ENCODE measurements around the gene MDH1B.
"Not testable (repeated sequence)": the region's sequence is repeated elsewhere in the genome, so short reads cannot be mapped to it uniquely, and the experiment has no call there.

Gene MDH1B

DNA sequence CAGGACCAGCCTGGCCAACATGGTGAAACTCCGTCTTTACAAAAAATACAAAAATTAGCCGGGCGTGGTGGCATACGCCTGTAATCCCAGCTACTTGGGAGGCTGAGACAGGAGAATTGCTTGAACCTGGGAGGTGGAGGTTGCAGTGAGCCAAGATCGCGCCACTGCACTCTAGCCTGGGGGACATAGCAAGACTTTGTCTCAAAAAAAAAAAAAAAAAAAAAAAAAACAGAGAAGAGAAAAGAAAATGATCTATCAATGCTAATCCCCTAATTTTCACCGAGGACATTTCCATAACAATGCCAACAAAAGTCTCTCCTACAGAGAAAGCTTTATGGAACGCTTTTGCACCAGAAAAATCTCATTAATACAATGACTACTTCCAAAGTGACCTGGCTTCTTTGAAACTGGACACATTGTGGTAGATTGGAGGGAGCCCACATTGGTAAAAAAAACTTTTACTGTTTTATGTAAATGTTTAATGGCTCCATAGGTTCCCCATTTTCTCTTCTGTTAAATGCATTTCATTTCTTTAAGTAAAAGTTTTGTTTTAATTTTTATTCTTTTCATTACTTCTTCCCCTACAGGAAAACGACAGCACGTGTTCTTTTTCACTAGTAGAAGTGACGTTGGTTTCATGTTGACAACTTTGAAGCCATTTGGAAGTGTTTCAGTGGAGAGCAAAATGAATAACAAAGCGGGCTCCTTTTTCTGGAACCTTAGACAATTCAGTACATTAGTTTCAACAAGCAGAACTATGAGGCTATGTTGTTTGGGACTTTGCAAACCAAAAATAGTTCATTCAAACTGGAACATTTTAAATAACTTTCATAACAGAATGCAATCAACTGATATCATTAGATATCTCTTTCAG is 1.2 kb upstream of the MDH1B start:
- no peak for DNase-seq (ENCODE audit: low read depth in 2 of 2)

DNA sequence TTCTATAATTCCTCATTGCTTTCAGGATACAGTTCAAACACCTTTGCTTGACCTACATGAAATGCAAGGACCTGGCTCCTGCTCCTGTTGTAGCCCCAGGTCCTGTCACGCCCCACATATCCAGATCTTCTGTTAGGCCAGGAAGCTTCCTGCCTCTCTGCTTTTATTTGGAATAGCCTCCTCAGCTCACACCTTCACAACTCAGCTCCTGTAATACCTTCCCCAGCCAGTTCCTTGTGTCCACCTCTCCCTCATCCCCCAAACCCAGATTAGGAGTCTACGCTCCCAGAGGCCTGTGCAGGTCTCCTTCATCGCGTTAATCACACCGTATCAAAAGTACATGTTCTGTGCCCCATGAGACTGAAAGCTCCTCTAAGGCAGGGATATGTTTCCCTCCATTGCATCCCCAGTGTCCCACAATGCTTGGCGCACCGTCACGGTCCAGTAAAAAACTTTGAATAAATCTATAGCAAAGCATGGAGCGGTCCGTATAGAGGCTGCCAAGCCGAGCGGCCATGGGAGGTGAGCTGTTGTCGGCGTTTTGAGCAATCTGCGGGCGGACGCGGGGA is 371 bp downstream of the MDH1B start:
- no peak for DNase-seq (ENCODE audit: low read depth in 2 of 2)

DNA sequence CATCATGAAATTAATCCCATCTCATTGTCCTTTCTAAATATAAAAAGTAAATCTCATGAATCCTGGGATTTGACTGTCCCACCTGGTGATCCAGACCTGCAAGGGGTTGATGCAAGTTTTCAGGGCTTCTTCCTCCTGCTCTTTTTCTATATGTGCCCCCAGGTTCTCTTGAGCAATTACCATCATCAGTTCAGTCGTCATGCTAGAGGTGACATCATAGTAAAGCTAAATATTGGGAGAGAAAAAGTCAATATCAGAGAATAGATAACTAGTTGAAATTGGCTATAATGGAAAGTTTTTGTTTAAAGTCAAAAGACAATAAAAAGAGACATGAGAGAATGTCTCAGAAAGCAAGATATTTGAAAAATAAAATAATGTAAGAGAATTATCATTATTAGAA is 8.3 kb downstream of the MDH1B start:
- DNase-seq (ENCODE audit: low read depth in 2 of 2) = no peak

DNA sequence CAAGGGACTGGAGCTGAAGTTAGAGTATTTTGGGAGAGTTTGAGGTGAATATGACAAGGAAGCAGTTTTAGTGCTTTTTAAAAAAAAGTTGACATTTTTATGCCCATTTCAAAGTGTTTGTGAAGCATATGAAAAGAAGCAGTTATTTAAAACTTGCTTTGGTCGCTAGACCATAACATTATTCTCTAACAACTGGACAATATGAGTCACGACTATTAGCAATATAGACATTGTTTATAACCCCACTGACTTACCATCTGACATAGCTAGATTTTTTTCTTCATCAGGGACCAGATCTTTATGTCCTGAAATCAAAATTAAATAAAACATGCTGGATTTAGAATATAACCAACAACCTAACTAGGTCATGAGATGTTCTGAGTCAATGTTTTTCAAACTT is 24.3 kb downstream of the MDH1B start:
- no peak for DNase-seq (ENCODE audit: low read depth in 2 of 2)

DNA sequence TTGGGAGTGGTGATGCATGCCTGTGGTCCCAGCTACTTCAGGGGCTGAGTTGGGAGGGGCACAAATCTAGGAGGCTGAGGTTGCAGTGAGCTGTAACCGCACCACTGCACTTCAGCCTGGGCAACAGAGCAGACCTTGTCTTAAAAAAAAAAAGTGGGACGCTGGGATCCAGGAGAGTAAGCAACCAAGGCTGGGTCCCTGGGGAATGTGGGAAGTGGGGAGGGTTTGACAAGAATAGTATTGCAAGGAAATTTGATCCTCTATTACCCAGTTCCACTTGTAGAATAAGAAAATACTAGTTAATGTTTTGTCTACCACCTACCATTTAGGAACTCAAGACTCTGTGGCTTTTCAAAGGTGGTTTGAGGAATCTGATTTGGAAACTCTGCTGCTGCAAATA is 25.9 kb downstream of the MDH1B start:
- DNase-seq (ENCODE audit: low read depth in 2 of 2) = no peak

DNA sequence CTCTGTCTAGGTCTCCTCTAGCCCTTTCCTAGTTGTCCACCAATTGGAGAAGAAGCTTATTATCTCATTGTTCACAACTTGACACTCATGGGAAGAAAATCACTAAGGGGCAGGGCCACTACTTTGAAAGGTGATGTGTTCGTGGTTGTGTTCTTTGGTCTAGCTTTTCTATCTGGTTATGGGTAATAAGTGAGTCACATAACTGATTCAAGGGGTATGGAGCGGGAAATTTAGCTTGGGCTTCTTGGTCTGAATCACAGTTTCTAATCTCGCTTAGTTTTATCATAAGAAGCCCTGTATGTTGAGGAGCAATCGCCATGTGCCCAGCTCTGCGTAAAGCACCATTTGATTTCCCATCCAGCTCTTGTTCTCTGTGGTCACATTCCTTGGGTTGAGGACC is 28.2 kb downstream of the MDH1B start:
- DNase-seq (ENCODE audit: low read depth in 2 of 2) = no peak

DNA sequence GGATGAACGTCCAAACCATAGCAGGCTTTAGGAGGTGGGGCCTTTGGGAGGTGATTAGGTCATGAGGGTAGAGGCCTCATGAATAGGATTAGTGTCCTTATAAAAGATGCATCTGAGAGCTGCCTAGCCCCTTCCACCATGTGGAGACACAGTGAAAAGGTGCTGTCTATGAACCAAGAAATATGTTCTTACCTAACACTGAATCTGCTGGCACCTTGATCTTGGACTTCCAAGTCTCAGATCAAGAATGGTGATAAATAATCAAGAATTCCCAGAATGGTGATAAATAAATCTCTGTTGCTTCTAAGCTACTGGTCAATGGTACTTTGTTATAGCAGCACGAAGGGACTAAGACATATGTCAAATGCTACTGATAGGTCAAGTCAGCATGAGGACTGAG is 31.8 kb downstream of the MDH1B start:
- no peak for DNase-seq (ENCODE audit: low read depth in 2 of 2)

DNA sequence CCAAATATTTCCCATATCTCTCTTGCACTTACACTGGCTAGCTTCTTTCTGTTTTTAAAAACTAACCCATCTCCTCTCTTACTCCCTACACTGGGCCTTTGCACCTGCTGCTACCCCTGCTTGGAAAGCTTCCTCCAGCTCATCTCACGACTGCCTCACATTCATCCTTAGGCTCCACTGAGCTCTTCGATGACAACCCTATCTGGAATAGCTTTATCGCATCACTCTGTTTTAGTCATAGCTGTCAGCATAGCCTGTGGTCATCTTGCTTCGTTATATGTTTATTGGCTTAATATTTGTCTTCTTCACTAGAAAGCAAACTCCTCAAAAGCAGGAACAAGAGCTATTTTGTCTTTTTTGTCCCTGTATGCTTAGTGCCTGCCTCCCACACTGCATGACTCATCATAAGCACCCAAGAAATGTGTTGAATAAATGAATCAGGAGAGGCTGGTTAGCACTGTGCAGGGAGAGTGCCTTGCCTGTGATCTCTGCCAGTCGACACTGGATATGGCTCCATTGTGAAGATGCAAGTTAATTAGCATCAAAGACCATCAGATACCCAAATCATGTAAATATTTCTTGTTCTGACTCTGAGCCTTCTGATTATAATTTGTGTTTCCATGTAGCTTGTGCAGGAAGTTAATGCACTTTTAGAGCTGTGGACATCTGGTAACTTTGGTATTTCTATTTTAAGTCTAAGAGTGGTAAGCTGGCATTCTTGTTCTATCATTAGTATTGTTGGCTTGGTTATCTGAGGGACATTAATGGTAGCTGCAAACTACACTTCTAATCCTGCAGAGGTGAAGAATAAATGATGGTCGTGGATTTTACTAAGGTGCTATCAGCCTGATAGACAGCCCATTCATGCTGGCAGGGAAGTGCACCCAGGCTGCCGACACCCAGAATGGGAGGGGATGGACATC is 36.6 kb downstream of the MDH1B start:
- DNase-seq (ENCODE audit: low read depth in 2 of 2) = no peak

DNA sequence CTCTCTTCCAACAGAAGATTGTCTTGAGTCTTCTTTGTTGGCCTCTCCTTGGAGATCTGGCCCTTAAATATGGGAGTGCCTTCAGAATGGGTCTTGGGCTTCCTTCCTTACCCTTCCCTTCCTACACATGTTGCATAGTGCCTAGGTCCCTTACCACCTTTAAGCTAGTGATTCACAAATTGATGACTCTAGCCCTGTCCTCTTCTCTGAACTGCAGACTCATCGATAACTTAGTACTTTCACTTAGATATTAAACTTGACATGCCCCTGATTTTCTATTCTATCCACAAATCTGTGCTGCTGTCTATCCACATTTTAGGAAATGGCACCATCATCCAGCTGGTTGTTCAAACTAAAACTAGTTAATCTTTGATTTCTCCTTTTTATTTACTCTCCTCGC is 37.8 kb downstream of the MDH1B start:
- DNase-seq (ENCODE audit: low read depth in 2 of 2) = no peak

DNA sequence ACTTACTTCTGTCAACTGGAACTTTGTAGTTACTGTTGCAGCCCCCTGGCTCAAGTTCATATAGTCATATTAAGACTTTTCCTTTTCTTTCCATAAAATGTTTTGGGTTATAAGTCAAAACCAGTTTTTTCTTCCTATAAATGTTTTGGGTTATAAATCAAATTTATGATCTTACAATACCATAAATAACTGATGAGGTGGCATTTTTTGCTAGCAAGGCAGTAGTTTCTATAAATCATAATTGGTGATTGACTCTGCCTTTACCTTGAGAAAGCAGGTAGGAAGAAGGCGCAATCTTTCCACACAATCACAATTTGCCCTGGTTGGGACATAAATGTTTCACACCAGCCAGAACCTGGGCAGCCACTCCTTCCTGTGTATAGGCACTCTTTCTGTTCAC is 41.8 kb downstream of the MDH1B start:
- DNase-seq (ENCODE audit: low read depth in 2 of 2) = no peak

DNA sequence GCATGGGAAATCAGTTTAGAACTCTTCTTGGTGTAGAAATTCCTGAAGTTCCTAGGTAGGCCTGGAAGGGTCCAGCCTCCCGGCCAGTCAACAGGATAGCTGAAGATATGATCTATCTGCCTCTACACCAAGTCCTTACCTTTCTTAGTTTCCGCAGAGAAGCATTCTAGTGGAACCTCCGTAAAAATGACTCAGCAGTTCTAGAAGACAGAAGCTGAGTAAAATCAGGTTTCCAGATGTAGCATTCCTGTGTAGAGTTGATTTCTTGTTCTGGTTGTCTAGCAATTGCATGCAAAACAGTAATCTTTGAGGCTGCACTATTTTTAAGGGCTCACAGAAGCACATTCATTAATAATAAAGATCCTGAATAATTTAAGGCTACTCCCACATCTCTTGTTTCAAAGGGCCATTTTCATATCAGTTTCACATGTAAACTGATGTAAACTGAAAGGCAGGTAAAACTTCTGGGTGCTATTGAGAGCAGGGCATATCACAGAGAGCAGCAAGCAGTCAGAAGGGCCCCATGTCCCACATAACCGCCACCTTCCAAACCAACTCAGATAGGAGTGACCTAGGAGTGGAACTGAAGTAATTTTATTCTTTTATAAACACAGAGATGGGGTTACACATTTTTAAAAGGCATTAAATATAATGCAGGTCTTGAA is 43.7 kb downstream of the MDH1B start:
- no peak for DNase-seq (ENCODE audit: low read depth in 2 of 2)

DNA sequence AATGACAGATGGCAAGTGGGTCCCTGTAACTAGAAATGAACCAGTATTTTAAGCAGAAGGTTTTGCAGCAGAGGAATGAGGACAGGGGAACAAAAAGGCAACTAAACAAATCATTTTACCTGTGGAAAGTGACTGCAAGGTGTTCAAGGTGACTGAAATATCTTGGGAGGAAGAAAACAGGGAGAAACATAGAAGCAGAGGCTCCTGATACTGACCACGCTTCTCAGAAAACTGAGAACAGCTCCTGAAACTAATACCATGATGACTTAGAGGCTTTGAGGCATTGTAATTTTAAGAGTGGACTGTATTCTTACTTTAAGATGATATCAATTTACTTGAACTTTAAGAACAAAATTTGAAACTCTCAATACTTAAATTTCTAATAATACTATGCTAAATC is 46.8 kb downstream of the MDH1B start, which contains the start of gene DYTN:
TSS of gene DYTN (minus strand) at position 101 of the 400 bp plus-strand sequence. CDS start 117 bp downstream, outside the sequence.
- no peak for DNase-seq (ENCODE audit: low read depth in 2 of 2)

DNA sequence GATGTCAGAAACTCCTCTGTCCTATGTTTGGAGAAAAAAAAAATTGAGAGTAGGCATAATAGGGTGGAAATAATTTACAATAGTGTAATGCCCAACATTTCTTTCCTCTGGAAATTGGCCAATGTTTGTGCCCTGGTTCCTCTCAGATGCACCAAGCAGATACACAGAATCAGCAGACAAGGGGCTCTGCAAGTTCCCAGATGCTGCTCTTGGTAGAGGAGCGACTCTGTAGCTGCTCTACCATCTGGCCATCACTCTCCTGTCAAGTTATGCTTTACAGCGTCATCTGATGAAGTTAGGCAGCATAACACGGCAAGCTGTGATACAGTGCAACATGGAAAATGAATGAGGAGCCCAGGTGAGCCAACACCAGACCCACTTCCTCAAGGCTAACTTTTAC is 48.5 kb downstream of the MDH1B start:
- no peak for DNase-seq (ENCODE audit: low read depth in 2 of 2)

DNA sequence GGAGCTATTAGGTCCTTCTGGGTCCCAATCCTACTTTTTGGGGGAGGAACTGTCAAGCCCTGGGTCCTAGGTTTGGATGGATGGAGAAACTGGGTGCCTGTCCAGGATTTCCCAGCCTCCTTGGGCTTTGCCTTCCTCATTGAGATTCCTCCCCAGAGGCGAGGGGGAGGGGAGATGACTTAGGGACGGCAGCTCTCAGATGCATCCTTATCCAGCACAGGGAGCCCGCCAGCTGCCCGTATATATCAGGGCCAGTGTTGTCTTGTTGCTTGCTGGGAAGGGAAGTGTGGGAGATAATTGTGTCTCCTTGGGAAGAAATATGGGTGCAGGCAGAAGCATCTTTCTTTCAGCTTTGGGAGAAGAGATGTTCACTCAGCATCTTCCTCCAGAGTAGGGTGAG is 49.9 kb downstream of the MDH1B start:
- DNase-seq (ENCODE audit: low read depth in 2 of 2) = not testable (repeated sequence)

DNA sequence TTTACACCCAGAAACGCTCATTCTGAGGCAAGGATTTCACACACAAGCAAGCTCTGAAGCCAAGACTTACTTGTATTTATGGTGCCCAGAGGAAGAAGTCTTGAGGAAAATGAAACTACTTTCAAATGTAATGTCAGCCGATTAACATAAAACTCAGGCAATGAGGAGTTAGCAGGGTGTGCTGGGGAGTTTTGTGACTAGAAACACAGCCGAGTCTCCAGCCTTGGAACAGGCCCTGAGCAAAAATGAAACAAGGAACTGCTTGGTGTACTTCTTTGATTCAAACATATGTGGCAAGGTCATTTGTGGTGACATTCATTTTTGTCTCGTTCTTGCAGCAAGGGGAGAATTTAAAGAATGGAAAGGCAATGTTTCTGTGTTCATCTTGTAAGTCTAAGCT is 51.4 kb downstream of the MDH1B start:
- DNase-seq (ENCODE audit: low read depth in 2 of 2) = no peak

DNA sequence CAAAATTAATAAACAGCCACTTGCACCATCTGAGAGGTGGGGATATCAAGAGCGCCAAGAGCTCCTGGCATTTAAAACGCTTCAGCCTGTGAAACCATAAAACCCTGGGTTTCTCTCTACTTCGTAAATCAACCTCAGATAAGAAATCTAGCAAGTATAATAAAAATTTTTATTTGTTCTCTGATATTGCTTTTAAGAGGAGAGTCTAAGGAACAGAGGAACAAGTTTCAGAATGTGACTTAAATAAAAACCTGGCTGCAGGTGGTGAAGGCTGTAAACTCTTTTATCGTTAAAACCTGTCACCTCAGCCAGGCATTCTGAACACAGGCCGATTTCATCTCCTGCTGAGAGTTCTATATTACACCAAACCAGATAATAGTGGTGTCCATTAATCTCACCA is 56.8 kb downstream of the MDH1B start:
- no peak for DNase-seq (ENCODE audit: low read depth in 2 of 2)

DNA sequence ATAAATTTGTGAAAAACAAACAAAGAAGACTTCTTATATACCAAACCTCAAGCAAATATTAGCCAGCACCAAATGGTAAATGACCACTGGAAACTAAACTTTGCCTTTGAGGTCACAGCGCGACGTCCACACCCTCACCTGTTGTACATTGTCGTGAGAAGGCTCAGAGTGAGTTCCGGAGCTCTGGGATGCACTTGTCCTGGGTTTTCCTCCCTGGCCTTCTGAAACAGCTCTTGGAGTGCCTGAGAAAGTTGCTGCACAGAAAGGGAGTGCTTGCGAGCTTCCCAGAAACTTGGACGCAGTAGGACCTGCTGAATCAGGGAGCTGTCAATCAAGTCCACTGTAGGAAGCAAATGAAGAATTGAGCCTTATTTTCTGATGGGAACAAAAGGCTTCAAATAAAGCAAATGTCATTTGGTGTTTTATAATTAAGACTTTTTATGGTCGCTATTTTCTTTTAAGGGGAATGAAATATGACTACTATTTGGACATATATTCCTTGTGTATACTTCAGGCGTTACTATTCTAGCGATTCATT is 57.9 kb downstream of the MDH1B start:
- no peak for DNase-seq (ENCODE audit: low read depth in 2 of 2)

DNA sequence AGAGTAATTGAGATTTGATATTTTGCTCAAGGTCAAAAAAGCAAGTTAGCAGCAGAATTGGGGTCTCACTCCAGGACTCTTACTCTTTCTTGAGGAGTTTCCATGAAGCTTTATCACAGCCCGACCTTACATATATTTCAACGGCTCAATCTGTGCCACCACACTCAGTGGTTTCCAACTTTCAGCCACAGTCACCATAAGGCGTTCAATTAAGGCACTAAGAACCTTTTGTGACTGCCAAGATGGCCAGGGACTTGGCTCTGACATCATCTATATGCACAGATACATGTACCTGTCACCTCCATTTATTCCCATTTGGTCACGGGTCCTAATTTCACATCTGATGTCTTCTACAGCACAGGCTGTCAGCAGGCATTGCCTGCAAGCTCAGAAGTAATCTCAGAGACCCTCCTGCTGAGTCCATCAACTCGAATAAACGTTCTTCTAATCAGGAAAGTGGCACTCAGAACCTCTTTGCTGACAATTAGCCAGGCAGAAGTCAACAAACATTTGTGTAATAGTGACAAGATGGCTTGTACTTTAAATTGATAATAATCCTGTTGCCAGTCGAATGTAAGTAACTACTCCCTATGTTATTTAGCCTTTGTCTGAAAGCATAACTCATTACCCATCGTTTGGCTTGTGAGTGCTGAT is 63.0 kb downstream of the MDH1B start:
- no peak for DNase-seq (ENCODE audit: low read depth in 2 of 2)

DNA sequence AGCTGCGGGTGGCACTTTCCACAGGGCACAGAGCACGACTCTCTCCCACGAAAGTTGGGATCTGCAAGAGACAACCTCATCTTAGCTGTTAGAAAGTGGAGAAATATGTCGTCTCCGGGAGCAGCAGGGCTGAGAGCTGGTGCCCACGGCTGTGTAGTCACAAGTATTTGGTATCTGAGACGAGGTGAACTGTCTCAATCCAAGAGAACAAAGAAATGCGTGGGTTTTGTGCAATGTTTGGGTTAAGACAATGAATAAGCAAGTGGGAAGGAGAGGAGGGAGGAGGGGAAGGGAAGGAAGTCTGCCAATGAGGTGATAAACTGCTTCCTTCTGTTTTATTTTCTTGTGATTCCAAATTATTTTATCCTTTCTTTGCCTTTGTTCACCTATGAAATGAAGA is 65.0 kb downstream of the MDH1B start:
- no peak for DNase-seq (ENCODE audit: low read depth in 2 of 2)

DNA sequence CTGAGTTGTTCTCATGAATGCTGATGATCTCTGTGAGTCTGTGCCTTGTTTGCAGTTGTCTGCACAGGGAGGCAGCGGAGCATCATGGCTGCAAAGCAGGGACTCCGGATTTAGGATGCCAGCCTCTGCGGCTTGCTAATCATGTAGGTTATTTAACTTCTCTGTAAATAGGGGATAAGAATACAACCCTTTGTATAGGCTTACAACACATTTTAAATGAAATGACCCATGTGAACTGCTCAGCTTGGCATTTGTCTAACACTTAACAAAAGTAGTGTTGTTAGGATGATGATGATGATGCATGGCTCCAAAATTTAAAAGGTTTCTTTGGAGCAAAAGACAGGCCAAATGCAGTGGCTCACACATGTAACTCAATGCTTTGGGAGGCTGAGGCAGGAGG is 66.3 kb downstream of the MDH1B start:
- DNase-seq (ENCODE audit: low read depth in 2 of 2) = no peak

DNA sequence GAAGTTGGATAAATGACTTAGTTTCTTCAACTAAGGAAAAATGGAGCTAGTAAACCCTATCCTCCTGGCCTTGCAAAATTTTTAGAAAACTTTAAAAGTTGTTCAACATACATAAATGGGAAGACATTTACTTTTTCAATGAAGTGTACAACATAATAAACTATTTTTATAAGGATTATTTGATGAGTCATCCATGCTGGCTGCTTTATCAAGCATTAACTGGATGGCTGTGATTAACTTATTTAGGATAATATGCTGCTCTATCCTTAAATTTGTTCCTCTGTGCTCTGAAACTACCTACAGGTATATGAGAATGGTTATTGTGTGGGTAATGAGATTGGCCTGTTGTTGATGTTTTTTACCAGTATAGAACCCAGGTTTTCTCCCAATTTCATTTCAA is 68.2 kb downstream of the MDH1B start:
- DNase-seq (ENCODE audit: low read depth in 2 of 2) = no peak

All from stimulated activated CD8-positive, alpha-beta memory T cell treated with anti-CD3 and anti-CD28 coated beads, Interleukin-2, amount 100 ng/mL, for 1 hour (primary cell).